Measurements from ENCODE around the gene TAMM41. TPM values are rescaled to one million over a fixed set of nuclear protein-coding genes. Genes with fewer than 3 reads are reported as not detected.
"Not testable (repeated sequence)": the region's sequence is repeated elsewhere in the genome, so short reads cannot be mapped to it uniquely, and the experiment has no call there.

The TAMM41 gene
- total and polyA plus RNA-seq, 7 experiments from 2014 or later: 24.4 to 58.0 (median 28.6) TPM

DNA sequence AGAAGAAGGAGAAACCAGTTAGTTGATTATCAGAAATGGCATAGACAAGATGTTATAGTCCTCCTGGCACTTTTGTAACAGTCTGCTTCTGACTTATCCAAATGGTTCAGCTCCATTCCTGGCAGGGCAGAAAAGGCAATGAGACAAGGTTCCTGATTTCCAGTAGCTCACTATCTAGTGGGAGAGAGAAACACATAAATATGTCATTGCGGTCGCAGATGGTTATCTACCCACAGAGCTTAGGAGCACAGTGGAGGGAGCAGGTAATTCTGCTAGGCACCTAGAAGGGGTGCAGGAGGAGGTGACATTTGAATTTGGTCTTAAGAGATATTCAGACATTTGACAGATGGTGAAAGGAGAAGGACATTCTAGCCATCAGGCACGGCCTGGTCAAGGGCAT is 78.1 kb downstream of the TAMM41 start:
- Histone ChIP-seq H3K4me3 (ENCODE audit: low read length) (no peak overlapping the region), H3K36me3 (ENCODE audit: control insufficient read depth in 2 of 3, insufficient read depth in 3 of 3, low read length in 3 of 3) (no peaks in the 10 kb centered on the region), H3K27me3 (ENCODE audit: control insufficient read depth in 2 of 2, insufficient read depth in 2 of 2, low read length in 2 of 2) (no peaks in the 10 kb centered on the region), H3K4me1 (ENCODE audit: control insufficient read depth in 2 of 2, insufficient read depth in 2 of 2, low read length in 2 of 2) (peaks cover 15% of the 10 kb centered on the region in 2 donors), H3K27ac (ENCODE audit: low read depth, low read length) (no peak overlapping the region), H3K9me3 (ENCODE audit: control insufficient read depth in 2 of 3, low read length in 3 of 3) (no peaks in the 10 kb centered on the region)
- ChIA-PET POLR2A (no interaction called here), CTCF (interaction anchor here (0.6 kb wide), 1 partner anchor 60 kb away, joined by 4 read pairs; no protein-coding TSS in a partner anchor)
- no peak for ATAC-seq
- Mint-ChIP-seq H3K36me3 (peaks cover 0 to 7% (median 0%) of the 10 kb centered on the region in 5 donors), H3K27ac (peak overlapping the region in 5 of 9 donors; percentile 1 to 68 (median 15)), H3K4me1 (peaks cover 11 to 41% (median 24%) of the 10 kb centered on the region in 7 donors), H3K4me3 (peak overlapping the region in 2 of 10 donors; percentile 17 to 58), H3K27me3 (no peaks in the 10 kb centered on the region), H3K9me3 (no peaks in the 10 kb centered on the region)
- DNase-seq: no peak
- intact Hi-C loops (cut with micrococcal nuclease): no loop called here

GRCh38 chr3:11764931-11765363 is 81.7 kb downstream of the TAMM41 start:
- Histone ChIP-seq H3K27me3 (ENCODE audit: control insufficient read depth in 2 of 2, insufficient read depth in 2 of 2, low read length in 2 of 2) (no peaks in the 10 kb centered on the region), H3K9me3 (ENCODE audit: control insufficient read depth in 2 of 3, low read length in 3 of 3) (no peaks in the 10 kb centered on the region), H3K4me3 (ENCODE audit: low read length) (no peak overlapping the region), H3K27ac (ENCODE audit: low read depth, low read length) (no peak overlapping the region), H3K4me1 (ENCODE audit: control insufficient read depth in 2 of 2, insufficient read depth in 2 of 2, low read length in 2 of 2) (peaks cover 2 to 3% of the 10 kb centered on the region in 2 donors), H3K36me3 (ENCODE audit: control insufficient read depth in 2 of 3, insufficient read depth in 3 of 3, low read length in 3 of 3) (no peaks in the 10 kb centered on the region)
- Mint-ChIP-seq H3K27me3 (no peaks in the 10 kb centered on the region), H3K9me3 (peaks cover 0 to 1% (median 0%) of the 10 kb centered on the region in 11 donors), H3K36me3 (peaks cover 0 to 11% (median 2%) of the 10 kb centered on the region in 5 donors), H3K4me3 (peak overlapping the region in 1 of 10 donors; percentile 69), H3K27ac (peak overlapping the region in 1 of 9 donors; percentile 81), H3K4me1 (peaks cover 0 to 27% (median 9%) of the 10 kb centered on the region in 7 donors)
- intact Hi-C loops (cut with micrococcal nuclease): no loop called here
- POLR2A ChIA-PET: no interaction called here
- ATAC-seq (no peak), DNase-seq (peak in 1 of 9 donors; percentile 41)
- CTCF ChIA-PET: no interaction called here

GRCh38 chr3:11759996-11760395 is 86.7 kb downstream of the TAMM41 start:
- Mint-ChIP-seq H3K9me3 (peaks cover 0 to 1% (median 0%) of the 10 kb centered on the region in 11 donors), H3K4me1 (peaks cover 0 to 6% (median 0%) of the 10 kb centered on the region in 7 donors), H3K27me3 (peaks cover 0 to 2% (median 0%) of the 10 kb centered on the region in 5 donors), H3K4me3 (no peak overlapping the region), H3K36me3 (peaks cover 0 to 11% (median under 1%) of the 10 kb centered on the region in 5 donors), H3K27ac (no peak overlapping the region)
- no peaks in the 10 kb centered on the region for H3K9me3 ChIP-seq (ENCODE audit: control insufficient read depth in 2 of 3, low read length in 3 of 3)
- no peak overlapping the region for H3K27ac ChIP-seq (ENCODE audit: low read depth, low read length)
- no peak overlapping the region for H3K4me3 ChIP-seq (ENCODE audit: low read length)
- no peaks in the 10 kb centered on the region for H3K36me3 ChIP-seq (ENCODE audit: control insufficient read depth in 2 of 3, insufficient read depth in 3 of 3, low read length in 3 of 3)
- no peaks in the 10 kb centered on the region for H3K27me3 ChIP-seq (ENCODE audit: control insufficient read depth in 2 of 2, insufficient read depth in 2 of 2, low read length in 2 of 2)
- no peak for ATAC-seq
- POLR2A ChIA-PET: no interaction called here
- H3K4me1 ChIP-seq (ENCODE audit: control insufficient read depth in 2 of 2, insufficient read depth in 2 of 2, low read length in 2 of 2): no peaks in the 10 kb centered on the region
- CTCF ChIA-PET: no interaction called here
- intact Hi-C loops (cut with micrococcal nuclease): no loop called here
- no peak for DNase-seq

- no peak for ATAC-seq
- no peak overlapping the region for H3K4me3 Mint-ChIP-seq
- intact Hi-C loops (cut with micrococcal nuclease): no loop called here
Measured at GRCh38 chr3:11757929-11758328, 88.8 kb downstream of the TAMM41 start.

DNA sequence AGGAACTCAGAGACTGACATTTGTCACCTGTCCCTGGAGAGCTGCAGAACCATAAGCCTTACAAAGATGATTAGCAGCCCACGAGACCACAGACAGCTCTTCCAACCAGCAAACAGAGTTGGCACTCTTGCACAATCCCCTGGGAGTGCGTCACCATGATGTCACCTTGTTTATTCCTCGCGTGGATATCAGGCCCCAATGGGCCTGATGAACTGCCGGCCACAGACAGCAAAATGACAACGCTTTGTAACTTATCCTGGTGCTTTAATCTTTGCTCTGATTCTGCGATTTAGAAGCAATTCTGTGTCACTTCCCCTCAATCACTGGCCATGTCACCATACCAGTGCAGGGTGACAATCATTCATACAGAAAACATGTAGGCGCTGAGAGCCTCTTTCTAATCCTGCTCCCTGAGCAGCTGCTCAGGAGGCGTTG is 89.2 kb downstream of the TAMM41 start:
- no peaks in the 10 kb centered on the region for H3K9me3 ChIP-seq (ENCODE audit: control insufficient read depth in 2 of 3, low read length in 3 of 3)
- H3K36me3 ChIP-seq (ENCODE audit: control insufficient read depth in 2 of 3, insufficient read depth in 3 of 3, low read length in 3 of 3): no peaks in the 10 kb centered on the region
- peaks cover 0 to 14% (median 0%) of the 10 kb centered on the region in 5 donors for H3K36me3 Mint-ChIP-seq
- ATAC-seq (no peak), DNase-seq (no peak)
- H3K4me3 Mint-ChIP-seq: no peak overlapping the region
- no peaks in the 10 kb centered on the region for H3K4me1 ChIP-seq (ENCODE audit: control insufficient read depth in 2 of 2, insufficient read depth in 2 of 2, low read length in 2 of 2)
- no peaks in the 10 kb centered on the region for H3K9me3 Mint-ChIP-seq
- no peaks in the 10 kb centered on the region for H3K27me3 ChIP-seq (ENCODE audit: control insufficient read depth in 2 of 2, insufficient read depth in 2 of 2, low read length in 2 of 2)
- H3K27ac ChIP-seq (ENCODE audit: low read depth, low read length): no peak overlapping the region
- intact Hi-C loops (cut with micrococcal nuclease): no loop called here
- ChIA-PET POLR2A (no interaction called here), CTCF (interaction anchor here (0.5 kb wide), 1 partner anchor 47 kb away, joined by 3 read pairs; no protein-coding TSS in a partner anchor)
- peak overlapping the region in 1 of 9 donors; percentile 65 for H3K27ac Mint-ChIP-seq
- peaks cover 0 to 2% (median 0%) of the 10 kb centered on the region in 5 donors for H3K27me3 Mint-ChIP-seq
- H3K4me1 Mint-ChIP-seq: no peaks in the 10 kb centered on the region
- no peak overlapping the region for H3K4me3 ChIP-seq (ENCODE audit: low read length)

More at GRCh38 chr3:11757929-11758328, 88.8 kb downstream of the TAMM41 start:
- no peak for DNase-seq
- H3K27ac ChIP-seq (ENCODE audit: low read depth, low read length): no peak overlapping the region
- ChIA-PET CTCF (no interaction called here), POLR2A (no interaction called here)
- Mint-ChIP-seq H3K27ac (no peak overlapping the region), H3K4me1 (no peaks in the 10 kb centered on the region), H3K27me3 (peaks cover 0 to 2% (median 0%) of the 10 kb centered on the region in 5 donors), H3K9me3 (no peaks in the 10 kb centered on the region), H3K36me3 (peaks cover 0 to 11% (median 0%) of the 10 kb centered on the region in 5 donors)
- H3K4me3 ChIP-seq (ENCODE audit: low read length): no peak overlapping the region
- no peaks in the 10 kb centered on the region for H3K27me3 ChIP-seq (ENCODE audit: control insufficient read depth in 2 of 2, insufficient read depth in 2 of 2, low read length in 2 of 2)
- no peaks in the 10 kb centered on the region for H3K4me1 ChIP-seq (ENCODE audit: control insufficient read depth in 2 of 2, insufficient read depth in 2 of 2, low read length in 2 of 2)
- no peaks in the 10 kb centered on the region for H3K36me3 ChIP-seq (ENCODE audit: control insufficient read depth in 2 of 3, insufficient read depth in 3 of 3, low read length in 3 of 3)
- no peaks in the 10 kb centered on the region for H3K9me3 ChIP-seq (ENCODE audit: control insufficient read depth in 2 of 3, low read length in 3 of 3)

DNA sequence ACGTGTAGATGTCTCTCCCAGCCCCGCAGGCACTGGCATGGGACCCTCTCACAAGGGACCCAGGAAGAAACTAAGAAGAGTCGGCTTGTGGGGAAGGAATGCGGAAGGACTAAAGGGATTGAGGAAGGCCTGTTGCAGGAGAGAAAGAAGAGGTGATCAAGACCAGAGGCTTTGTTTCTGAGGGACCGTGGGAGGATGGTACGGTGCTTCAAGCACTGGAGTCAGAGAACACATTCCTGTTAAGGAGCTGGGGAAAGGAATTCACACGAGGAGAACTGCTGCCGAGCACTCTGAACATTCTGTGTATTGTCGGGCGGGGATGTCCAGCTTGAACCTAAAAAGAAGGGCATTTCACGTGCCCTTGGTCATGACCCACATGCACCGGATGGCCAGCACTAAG is 91.4 kb downstream of the TAMM41 start:
- ATAC-seq: no peak
- no peak overlapping the region for H3K27ac ChIP-seq (ENCODE audit: low read depth, low read length)
- no peaks in the 10 kb centered on the region for H3K4me1 ChIP-seq (ENCODE audit: control insufficient read depth in 2 of 2, insufficient read depth in 2 of 2, low read length in 2 of 2)
- peaks cover 0 to 2% (median 0%) of the 10 kb centered on the region in 5 donors for H3K27me3 Mint-ChIP-seq
- no peak overlapping the region for H3K27ac Mint-ChIP-seq
- H3K36me3 Mint-ChIP-seq: peaks cover 0 to 10% (median 0%) of the 10 kb centered on the region in 5 donors
- H3K36me3 ChIP-seq (ENCODE audit: control insufficient read depth in 2 of 3, insufficient read depth in 3 of 3, low read length in 3 of 3): no peaks in the 10 kb centered on the region
- H3K4me3 Mint-ChIP-seq: no peak overlapping the region
- no peaks in the 10 kb centered on the region for H3K27me3 ChIP-seq (ENCODE audit: control insufficient read depth in 2 of 2, insufficient read depth in 2 of 2, low read length in 2 of 2)
- DNase-seq: no peak
- H3K9me3 ChIP-seq (ENCODE audit: control insufficient read depth in 2 of 3, low read length in 3 of 3): no peaks in the 10 kb centered on the region
- ChIA-PET CTCF (no interaction called here), POLR2A (no interaction called here)
- peaks cover 0 to 1% (median 0%) of the 10 kb centered on the region in 11 donors for H3K9me3 Mint-ChIP-seq
- no peaks in the 10 kb centered on the region for H3K4me1 Mint-ChIP-seq
- no peak overlapping the region for H3K4me3 ChIP-seq (ENCODE audit: low read length)
- intact Hi-C loops (cut with micrococcal nuclease): no loop called here

GRCh38 chr3:11752254-11752653 is 94.4 kb downstream of the TAMM41 start:
- H3K36me3 ChIP-seq (ENCODE audit: control insufficient read depth in 2 of 3, insufficient read depth in 3 of 3, low read length in 3 of 3); H3K9me3 Mint-ChIP-seq; H3K4me3 Mint-ChIP-seq; ATAC-seq; H3K4me1 ChIP-seq (ENCODE audit: control insufficient read depth in 2 of 2, insufficient read depth in 2 of 2, low read length in 2 of 2); DNase-seq; H3K4me3 ChIP-seq (ENCODE audit: low read length); H3K9me3 ChIP-seq (ENCODE audit: control insufficient read depth in 2 of 3, low read length in 3 of 3); POLR2A ChIA-PET; H3K4me1 Mint-ChIP-seq; H3K27me3 ChIP-seq (ENCODE audit: control insufficient read depth in 2 of 2, insufficient read depth in 2 of 2, low read length in 2 of 2); CTCF ChIA-PET; H3K27ac ChIP-seq (ENCODE audit: low read depth, low read length); H3K36me3 Mint-ChIP-seq; intact Hi-C loops (cut with micrococcal nuclease); H3K27ac Mint-ChIP-seq; H3K27me3 Mint-ChIP-seq: not testable (repeated sequence)

Measured in naive thymus-derived CD4-positive, alpha-beta T cell (primary cell).